Activated CD8-positive, alpha-beta memory T cell treated with anti-CD3 and anti-CD28 coated beads for 24 hours (primary cell): ENCODE measurements around the gene IKZF3.
A peak's percentile ranks its signal among the peaks of the same experiment; 100 is the strongest.
"Not testable (repeated sequence)": the region's sequence is repeated elsewhere in the genome, so short reads cannot be mapped to it uniquely, and the experiment has no call there.

Experiments
- DNase-seq: peaks from one replicate; pipeline ENCODE4 v3.0.0-alpha.2; 2020

Gene IKZF3

GRCh38 chr17:39753514-39754160 is 110.5 kb downstream of the IKZF3 start:
- no peak for DNase-seq

DNA sequence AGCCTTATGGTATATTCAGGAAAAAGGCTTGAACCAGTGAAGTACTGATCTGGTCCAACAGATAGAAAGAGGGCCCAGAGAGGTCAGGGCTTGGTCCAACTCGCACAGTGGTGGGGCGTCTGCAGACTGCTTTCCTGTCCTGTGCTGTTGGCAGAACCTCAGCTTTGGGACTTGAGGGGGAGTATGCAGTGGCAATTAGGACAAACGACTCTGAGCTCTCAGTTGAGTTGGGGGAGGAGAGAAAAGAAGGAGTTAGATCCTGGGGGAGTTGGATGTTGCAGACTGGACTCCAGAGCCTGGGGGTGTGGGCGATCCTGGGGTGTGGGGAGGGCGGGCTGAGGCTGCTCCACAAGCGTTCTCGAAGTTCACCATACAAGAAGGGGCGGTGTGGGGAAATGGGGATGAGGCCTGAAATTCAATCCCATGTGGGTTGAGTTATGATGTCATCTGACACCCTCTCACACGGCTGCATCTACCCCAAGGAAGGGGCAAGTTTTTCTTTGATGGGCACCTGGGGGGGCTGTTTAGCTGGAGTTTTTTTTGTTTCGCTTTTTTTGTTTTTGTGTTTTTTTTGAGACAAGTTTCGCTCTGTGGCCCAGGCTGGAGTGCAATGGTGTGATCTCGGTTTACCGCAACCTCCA is 111.8 kb downstream of the IKZF3 start:
- DNase-seq = no peak

DNA sequence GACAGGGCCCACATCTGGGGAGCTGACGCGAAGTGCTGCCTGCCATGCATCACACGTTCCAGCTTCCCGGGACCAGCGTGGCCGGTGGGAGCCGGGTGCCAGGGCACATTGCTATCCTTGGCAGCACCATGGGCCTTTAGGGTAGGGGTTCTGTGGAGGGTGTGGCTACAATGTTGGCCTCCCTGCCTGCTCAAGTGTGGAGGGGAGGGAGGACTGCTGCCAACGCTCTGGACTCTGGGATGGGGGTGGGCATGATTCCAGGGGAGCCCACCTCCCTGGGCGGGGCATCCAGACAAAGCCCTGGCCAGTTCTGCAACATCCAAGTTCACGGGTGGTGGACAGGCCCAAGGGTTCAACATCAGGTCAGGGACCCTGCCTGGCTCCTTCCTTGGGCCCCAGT is 112.5 kb downstream of the IKZF3 start:
- no peak for DNase-seq

GRCh38 chr17:39751016-39751543 is 113.0 kb downstream of the IKZF3 start:
- no peak for DNase-seq

DNA sequence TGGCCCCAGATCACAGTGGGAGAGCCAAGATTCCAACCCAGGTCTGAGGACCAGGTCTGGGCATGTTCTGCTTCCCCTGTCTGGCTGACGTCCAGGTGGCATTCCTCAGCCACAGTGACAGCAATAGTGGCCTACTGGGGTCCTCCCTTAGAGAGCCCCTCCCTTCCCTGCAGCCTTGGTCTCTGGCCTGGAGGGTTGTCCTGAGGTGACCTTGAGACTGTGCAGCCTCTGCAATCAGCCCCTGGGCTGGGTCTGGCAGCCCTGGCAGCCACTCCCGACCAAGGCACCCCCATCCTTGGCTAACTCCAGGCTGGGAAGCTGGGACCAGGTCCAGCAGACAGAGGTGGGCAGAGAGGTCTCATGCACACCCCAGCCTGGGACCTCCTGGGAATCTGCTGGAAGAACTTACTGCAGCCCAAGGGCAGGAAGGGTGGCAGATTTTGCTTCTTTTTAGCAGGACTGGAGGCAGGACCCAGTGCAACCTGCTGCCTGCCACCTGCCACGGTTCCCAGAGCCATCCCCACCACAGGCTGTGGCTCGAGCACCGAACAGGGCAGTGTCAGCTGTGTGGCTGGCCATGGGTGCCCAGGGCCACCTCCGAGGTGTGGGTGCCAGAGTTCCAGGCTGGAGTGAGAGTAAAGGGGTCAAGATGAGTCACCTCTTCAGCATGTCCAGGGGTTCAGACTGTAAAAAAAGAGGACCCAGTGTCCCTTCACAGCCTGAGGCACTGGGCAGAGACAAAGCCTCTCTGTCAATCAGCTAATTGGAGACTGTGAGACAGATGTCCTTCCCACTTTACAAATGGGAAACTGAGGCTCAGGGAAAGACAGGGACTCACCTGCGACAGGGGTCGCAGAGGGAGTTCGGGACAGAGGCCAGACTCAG is 113.7 kb downstream of the IKZF3 start:
- DNase-seq = no peak

GRCh38 chr17:39748444-39749034 is 115.6 kb downstream of the IKZF3 start:
- DNase-seq = not testable (repeated sequence)

GRCh38 chr17:39747745-39748144 is 116.4 kb downstream of the IKZF3 start:
- DNase-seq = no peak

DNA sequence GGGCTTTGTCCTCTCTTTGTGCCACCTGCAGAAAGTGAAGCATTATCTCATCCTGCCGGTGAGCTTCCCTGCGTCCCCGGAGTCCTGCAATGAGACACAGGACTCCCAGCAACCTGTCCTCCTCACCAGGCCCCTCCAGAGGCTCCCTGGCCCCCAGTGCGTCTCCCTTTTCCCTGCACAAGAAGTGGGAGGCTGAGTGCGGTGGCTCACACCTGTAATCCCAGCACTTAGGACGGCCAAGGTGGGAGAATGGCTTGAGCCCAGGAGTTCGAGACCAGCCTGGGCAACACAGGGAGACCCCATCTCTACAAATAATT is 118.0 kb downstream of the IKZF3 start:
- DNase-seq = no peak

GRCh38 chr17:39745335-39746144 is 118.6 kb downstream of the IKZF3 start:
- DNase-seq = no peak

DNA sequence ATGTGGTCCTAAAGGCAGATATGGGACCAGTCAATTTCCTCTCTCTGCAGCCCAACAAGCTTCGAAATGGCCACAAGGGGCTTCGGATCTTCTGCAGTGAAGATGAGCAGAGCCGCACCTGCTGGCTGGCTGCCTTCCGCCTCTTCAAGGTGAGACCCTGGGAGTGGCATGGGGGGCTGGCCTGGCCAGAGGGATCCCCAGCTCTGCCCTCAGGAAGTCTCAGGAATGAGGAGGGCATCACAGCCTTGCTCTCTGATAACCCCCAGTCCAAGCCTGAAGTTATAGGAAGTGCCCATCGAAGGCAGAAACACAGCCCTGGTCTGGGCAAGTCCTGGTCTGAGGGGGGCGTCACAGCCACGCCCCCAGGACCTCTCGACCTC is 119.3 kb downstream of the IKZF3 start:
- no peak for DNase-seq

- DNase-seq = no peak
These were observed 119.9 kb downstream of the IKZF3 start for GRCh38 chr17:39744075-39744835.

DNA sequence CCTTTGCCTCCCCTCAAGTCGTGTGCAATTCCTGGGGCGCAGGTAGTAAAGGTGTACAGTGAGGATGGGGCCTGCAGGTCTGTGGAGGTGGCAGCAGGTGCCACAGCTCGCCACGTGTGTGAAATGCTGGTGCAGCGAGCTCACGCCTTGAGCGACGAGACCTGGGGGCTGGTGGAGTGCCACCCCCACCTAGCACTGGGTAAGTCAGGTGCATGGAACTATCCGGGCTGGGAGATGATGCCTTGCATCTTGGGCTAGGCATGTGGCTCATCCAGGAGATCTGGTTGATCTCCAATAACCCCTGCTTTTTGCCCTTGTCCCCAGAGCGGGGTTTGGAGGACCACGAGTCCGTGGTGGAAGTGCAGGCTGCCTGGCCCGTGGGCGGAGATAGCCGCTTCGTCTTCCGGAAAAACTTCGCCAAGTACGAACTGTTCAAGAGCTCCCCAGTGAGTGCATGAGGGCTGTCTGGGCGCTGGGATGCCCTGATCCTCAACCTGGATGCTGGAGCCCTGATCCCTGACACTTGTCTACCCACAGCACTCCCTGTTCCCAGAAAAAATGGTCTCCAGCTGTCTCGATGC is 121.2 kb downstream of the IKZF3 start:
- DNase-seq = no peak

GRCh38 chr17:39742126-39742855 is 121.8 kb downstream of the IKZF3 start:
- no peak for DNase-seq

DNA sequence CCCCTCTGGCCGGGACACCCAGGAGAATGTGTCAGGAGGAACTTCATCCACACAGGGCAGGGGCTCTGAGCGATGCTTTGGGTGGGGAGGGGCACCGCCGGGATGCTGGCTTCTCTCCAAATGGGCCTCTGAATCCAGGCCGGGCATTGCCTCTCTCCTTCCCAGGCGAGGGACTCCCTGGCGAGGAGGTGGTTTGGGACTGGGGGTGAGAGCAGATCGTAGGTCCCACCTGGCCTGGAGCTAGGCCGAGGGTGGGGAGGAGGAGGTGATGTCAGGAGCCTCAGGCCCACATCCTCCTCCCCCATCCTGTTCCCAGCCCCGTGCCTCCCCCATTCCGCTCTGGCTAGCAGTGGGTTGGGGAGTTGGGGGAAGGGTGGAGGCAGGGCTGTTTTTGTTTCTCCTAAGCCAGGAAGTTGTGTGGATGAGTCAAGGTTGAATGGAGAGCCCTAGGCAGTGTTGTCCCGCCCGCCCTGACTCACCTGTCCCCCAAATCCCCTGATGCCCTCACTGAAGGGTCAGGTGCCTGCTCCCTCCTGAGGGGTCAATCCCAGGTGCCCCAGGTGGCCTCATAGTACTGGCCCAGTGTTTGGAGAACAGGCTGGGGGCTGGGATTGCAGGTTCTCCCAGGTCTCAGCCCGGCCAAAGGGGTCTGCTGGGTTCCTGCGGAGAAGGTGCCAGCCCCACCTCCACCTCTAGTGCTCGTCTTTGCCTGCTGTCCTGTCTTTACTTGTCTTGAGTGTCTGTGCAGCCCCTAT is 123.6 kb downstream of the IKZF3 start:
- no peak for DNase-seq

DNA sequence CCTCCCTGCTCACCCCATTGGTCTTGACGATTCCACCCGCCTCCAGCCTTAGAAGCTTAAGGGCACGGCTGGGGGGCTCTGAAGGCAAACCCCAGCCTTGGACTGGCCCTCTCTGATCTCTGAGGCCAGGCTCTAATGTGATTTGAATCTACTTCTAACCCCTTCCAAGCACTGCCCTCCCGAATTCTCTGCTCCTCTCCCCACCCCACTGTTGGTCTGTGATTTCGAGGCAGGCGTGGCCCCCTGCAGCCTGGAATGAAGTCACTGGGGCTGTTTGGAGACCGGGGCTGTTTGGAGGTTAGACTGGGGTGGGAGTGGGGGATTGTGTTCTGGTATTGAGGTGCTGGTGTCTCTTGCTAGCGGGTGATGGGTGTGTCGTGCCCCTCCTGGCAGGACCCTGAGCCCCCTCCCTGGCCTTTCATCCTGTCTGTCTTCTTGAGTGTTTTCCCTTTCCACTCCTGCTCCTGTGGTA is 124.2 kb downstream of the IKZF3 start:
- DNase-seq = no peak

- DNase-seq = no peak
These were observed 124.9 kb downstream of the IKZF3 start for GRCh38 chr17:39738983-39739884.

GRCh38 chr17:39738568-39738901 is 125.6 kb downstream of the IKZF3 start:
- DNase-seq = peak; percentile 72

GRCh38 chr17:39737760-39738567 is 126.1 kb downstream of the IKZF3 start, which contains the start of gene GRB7:
GRB7 (plus strand) TSS chr17:39737938; CDS start chr17:39742302, 4,364 bp downstream.
- no peak for DNase-seq
